ENCODE measurements around the gene MAT1A. TPM values are rescaled to one million over a fixed set of nuclear protein-coding genes. Genes with fewer than 3 reads are reported as not detected.
"Not testable (repeated sequence)": the region's sequence is repeated elsewhere in the genome, so short reads cannot be mapped to it uniquely, and the experiment has no call there.

MAT1A gene
- polyA plus RNA-seq, 3 donors, result 0.67 to 1.2 (median 1.1) TPM

- no peak for DNase-seq (ENCODE audit: low read depth in 3 of 3, low spot score in 2 of 3)
These were observed 21.2 kb downstream of the MAT1A start for GRCh38 chr10:80268266-80268665.

- no peak for DNase-seq (ENCODE audit: low read depth in 3 of 3, low spot score in 2 of 3)
These were observed 23.0 kb downstream of the MAT1A start for GRCh38 chr10:80266513-80266863.

GRCh38 chr10:80265740-80266512 lies 23.5 kb downstream of the MAT1A start:
- no peak for DNase-seq (ENCODE audit: low read depth in 3 of 3, low spot score in 2 of 3)

- DNase-seq (ENCODE audit: low read depth in 3 of 3, low spot score in 2 of 3), result no peak
These were observed 25.1 kb downstream of the MAT1A start for GRCh38 chr10:80264081-80265056.

- no peak for DNase-seq (ENCODE audit: low read depth in 3 of 3, low spot score in 2 of 3)
These were observed 28.0 kb downstream of the MAT1A start for GRCh38 chr10:80261316-80262030.

GRCh38 chr10:80260295-80261243 lies 28.9 kb downstream of the MAT1A start:
- DNase-seq (ENCODE audit: low read depth in 3 of 3, low spot score in 2 of 3), result peak in 2 of 3 donors; percentile 16 to 25

DNA sequence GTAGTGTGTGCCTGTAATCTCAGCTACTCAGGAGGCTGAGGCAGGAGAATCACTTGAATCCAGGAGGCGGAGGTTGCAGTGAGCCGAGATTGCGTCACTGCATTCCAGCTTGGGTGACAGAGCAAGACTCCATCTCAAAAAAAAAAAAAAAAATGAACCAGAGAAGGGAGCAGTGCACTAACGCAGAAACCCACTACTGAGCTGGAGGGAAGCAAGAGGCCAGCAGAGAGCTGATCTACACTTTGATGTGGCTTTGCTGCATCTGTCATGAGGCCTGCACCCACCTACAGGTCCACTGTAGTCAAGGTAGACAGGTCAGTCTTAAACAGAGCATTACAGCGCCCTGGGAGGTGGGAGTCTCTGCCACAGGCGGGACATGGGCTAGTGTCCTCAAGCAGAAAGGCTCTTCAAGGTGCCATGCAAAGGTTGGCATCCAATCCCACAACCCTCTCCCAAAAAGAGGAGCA lies 30.0 kb downstream of the MAT1A start:
- DNase-seq (ENCODE audit: low read depth in 3 of 3, low spot score in 2 of 3), result no peak

GRCh38 chr10:80256798-80257197 lies 32.7 kb downstream of the MAT1A start:
- not testable (repeated sequence) for DNase-seq (ENCODE audit: low read depth in 3 of 3, low spot score in 2 of 3)

GRCh38 chr10:80254726-80255125 lies 34.7 kb downstream of the MAT1A start:
- DNase-seq (ENCODE audit: low read depth in 3 of 3, low spot score in 2 of 3), result not testable (repeated sequence)

DNA sequence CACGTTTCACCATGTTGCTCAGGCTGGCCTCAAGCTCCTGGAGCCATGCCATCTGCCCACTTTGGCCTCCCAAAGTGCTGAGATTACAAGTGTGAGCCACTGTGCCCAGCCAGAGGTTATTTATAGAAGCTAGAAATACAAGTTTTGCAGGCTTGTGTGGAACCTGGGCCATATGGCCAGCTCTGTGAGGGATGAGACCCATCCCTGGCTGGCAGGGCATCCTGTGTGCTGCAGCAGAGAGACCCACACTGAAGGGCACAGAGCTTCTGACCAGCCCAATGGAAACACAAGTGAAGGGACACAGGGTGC lies 35.5 kb downstream of the MAT1A start:
- not testable (repeated sequence) for DNase-seq (ENCODE audit: low read depth in 3 of 3, low spot score in 2 of 3)

DNA sequence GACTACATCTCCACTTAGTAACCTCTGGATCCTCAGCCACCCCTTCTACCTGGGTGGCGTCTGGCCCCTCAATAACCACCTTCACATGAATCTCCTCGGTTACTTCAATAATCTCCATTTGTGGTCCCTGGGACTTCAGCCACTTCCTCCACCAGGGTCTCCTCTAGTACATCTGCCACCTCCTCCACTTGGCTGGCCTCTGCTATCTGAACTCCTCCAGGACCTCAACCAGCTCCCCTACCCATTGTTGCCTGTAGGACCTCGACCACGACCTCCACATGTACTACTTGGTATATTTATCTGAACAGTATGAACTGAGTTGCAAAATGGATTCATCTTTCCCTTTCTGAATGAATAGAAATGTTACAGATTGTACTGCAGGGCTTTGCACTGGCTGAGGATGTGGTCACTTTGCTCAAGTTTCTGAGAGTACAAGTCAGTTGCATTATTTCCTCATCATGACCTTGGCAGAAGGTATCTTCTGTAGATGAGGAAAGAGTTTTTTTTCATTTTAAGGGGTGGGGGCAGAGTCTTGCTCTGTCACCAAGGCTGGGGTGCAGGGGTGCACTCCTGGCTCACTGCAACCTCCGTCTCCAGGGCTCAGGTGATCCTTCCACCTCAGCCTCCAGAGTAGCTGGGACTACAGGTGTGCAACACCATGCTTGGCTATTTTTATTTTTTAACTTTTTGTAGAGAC lies 36.0 kb downstream of the MAT1A start:
- DNase-seq (ENCODE audit: low read depth in 3 of 3, low spot score in 2 of 3), result no peak

DNA sequence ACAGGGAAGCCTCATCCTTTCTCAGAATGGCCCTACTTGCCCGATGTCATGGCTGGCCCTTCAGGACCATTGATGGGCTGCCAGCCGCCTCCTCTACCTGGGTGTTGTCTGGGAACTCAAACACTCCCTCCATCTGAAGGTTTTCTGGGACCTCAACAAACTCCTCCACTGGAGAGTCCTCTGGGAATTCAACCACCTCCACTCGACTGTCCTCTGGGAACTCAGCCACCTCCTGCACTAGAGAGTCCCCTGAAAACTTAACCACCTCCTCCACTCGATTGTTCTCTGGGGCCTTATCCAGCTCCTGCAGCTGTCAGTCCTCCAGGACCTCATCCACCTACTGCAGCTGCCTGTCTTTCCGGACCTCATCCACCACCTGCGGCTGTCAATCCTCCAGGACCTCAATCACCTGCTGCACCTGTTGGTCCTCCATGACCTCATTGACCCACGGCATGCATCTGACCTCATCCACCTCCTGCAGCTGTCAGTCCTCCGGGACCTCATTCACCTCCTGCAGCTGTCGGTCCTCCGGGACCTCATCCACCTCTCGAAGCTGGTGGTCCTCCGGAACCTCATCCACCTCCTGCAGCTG lies 37.1 kb downstream of the MAT1A start:
- DNase-seq (ENCODE audit: low read depth in 3 of 3, low spot score in 2 of 3), result no peak

DNA sequence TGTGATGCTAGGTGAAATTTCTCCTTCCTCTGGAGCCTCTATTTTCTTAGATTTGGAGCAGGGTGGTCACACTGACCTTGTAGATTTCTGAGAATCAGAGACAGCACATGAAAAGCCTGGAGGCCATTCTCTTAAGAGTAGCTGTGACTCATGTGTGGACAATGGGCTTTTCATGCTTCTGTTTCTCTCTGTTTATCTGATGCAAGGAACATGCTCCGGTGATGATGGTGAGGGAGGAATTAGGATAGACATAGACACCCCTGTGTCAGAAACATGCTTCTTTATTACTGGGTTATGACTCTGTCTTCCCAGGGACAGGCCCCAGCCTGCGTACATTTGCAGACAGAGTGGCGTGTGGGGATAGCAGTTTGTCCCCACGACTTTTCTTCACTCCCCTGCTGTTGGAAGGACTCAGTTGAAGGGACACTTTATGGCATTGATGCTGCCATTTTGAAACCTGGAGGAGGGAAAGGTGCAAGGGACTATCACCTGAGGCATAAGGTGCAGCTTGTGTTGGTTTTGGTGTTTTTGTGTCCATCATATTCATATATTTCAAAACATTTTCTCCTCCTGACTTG lies 37.7 kb downstream of the MAT1A start:
- DNase-seq (ENCODE audit: low read depth in 3 of 3, low spot score in 2 of 3), result not testable (repeated sequence)

DNA sequence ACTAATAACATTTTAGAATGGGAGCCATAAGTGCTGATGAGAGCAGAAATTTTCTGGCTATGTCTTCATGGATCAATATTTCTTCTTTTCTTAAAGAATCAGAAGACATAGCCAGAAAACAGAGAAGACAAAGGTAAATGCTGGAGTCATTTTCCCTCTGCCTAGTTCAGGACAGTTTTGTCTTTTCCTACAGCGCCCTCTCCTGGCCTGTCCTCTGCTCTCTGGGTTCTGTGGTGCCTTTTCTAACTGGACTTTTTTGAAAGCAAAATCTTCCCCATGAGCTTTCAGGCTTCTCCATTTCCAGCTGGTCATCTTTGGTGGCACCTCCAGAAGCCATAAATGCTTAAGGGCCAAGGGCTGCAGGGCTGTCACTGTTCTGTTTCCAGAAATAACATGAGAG lies 39.1 kb downstream of the MAT1A start:
- not testable (repeated sequence) for DNase-seq (ENCODE audit: low read depth in 3 of 3, low spot score in 2 of 3)

DNA sequence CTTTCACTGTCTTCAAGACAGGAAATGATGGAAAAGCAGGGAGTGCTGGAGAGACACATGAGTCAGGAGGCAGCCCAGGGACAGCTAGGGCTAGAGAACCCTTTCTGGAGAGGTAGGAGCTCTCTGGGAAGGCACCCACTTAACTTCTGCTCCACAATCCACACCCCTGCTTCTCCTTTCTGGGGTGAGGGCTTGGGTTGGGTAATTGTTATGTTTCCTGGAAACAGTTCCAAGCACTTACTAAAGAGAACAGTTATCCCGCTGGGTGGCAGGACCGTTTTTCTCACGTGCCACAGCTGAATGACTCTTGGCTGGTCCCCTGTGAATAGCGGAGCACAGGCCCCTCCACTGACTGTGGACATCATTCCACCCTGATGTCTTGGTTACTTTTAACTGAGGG lies 39.6 kb downstream of the MAT1A start:
- not testable (repeated sequence) for DNase-seq (ENCODE audit: low read depth in 3 of 3, low spot score in 2 of 3)

DNA sequence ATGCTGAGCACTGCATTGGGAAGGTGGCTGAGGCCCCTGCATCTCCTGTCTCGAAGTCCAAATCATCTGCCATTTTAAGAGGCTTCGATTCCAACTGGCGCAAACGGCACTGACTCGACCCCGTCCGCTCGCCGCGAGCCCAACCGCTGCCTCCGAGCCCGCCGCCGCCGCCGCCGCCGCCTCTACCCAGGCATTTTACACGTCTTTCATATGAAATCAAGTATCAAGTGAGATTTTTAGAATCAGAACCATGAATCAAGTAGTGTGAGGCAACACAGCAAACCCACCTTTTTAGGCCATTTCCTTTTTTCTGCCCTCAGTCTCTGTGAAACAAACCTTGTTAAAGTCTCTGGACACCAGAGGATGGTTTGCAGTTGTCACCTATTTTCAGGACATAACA lies 41.8 kb downstream of the MAT1A start:
- not testable (repeated sequence) for DNase-seq (ENCODE audit: low read depth in 3 of 3, low spot score in 2 of 3)

DNA sequence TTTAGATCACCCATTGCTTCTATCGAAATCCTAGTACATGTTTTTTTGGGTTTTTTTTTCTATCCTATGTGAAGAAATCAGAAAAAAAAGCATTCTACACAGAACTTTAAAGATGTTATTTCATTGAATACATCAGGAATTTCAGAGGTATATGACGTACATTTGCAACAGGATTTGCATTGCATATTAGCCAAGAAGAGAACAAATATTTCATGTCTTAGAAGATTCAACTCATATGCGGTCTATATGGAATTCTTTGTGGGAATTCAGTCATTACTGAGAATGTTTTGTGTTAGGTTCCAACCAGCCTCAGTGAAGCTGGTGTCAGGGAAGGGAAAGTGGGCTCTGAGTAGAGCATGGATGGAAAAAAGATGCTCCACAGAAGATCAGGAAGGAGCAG lies 45.1 kb downstream of the MAT1A start:
- DNase-seq (ENCODE audit: low read depth in 3 of 3, low spot score in 2 of 3), result not testable (repeated sequence)

DNA sequence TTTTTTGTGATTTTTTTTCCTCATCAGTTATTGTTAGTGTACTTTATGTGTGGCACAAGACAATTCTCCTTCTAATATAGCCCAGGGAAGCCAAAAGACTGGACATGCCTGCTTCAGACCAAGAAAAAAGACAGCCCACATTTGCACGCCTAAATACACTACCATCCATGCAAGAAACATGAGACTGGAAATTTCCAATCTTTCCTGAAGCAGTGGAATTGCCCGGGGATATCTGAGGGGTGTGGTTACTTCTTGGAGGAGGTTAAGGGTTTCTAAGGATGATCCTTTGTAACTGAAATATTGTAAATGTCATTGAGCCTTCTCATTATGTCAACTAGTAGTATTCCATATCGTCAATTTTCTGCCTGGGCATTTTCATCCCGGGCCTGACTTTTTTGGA lies 47.1 kb downstream of the MAT1A start:
- not testable (repeated sequence) for DNase-seq (ENCODE audit: low read depth in 3 of 3, low spot score in 2 of 3)

GRCh38 chr10:80236457-80236856 lies 53.0 kb downstream of the MAT1A start:
- not testable (repeated sequence) for DNase-seq (ENCODE audit: low read depth in 3 of 3, low spot score in 2 of 3)

All from right renal cortex interstitium (tissue), 3 donors.